ENCODE data around the gene AUTS2.

DNA sequence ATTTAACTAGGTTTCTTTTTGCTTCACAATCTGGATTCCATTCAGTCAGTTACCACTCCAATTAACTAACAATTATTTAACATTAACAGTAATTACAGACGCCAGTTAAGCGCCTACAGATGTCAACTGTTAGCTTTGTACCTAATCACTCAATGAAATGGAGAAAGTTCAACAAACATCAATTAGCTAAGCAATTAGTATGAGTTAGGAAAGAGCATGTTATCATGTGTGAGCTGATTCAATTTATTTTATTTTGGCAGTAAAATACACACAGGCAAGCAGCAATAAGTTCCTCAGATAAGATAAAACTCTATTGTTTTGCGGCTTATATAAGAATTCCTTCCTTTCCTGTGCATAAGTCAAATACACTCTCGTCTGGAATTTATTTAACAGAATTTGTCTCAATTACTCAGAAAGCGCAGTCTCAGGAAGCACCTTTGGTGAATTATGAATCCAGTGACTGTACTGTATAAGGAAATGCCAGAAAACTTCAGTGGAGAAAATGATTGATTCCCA, 1106.6 kb downstream of the AUTS2 start:
- TF ChIP-seq, protein P1, sequence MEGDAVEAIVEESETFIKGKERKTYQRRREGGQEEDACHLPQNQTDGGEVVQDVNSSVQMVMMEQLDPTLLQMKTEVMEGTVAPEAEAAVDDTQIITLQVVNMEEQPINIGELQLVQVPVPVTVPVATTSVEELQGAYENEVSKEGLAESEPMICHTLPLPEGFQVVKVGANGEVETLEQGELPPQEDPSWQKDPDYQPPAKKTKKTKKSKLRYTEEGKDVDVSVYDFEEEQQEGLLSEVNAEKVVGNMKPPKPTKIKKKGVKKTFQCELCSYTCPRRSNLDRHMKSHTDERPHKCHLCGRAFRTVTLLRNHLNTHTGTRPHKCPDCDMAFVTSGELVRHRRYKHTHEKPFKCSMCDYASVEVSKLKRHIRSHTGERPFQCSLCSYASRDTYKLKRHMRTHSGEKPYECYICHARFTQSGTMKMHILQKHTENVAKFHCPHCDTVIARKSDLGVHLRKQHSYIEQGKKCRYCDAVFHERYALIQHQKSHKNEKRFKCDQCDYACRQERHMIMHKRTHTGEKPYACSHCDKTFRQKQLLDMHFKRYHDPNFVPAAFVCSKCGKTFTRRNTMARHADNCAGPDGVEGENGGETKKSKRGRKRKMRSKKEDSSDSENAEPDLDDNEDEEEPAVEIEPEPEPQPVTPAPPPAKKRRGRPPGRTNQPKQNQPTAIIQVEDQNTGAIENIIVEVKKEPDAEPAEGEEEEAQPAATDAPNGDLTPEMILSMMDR (optimal IDR thresholded peaks at IDR 0.05 in 1 of 3, IDR thresholded peaks at IDR 0.05 in 1 of 3, conservative IDR thresholded peaks at IDR 0.05 in 1 of 3; ENCODE audit: extremely low read depth in 1 of 3, insufficient read depth in 2 of 3, low read length in 3 of 3) = no peak
- TF ChIP-seq EZH2 (IDR thresholded peaks at IDR 0.05; ENCODE audit: low read length) = no peak
